HTR-8/SVneo (cell line): ENCODE measurements around the gene BECN2.
"Not testable (repeated sequence)": the region's sequence is repeated elsewhere in the genome, so short reads cannot be mapped to it uniquely, and the experiment has no call there.

Experiments used
- DNase-seq: peaks from one replicate; pipeline ENCODE4 v3.0.0; 2011; ENCODE audit warnings: low spot score, mixed read lengths; ENCODE audit not compliant: insufficient read length
- FAIRE-seq: peaks from 2 replicates; lab custom pipeline; 2011; peaks lifted over from hg19 to GRCh38; lab: Jason Lieb, UNC

The BECN2 gene

GRCh38 chr1:241976229-241976628 lies 18.7 kb downstream of the BECN2 start:
- DNase-seq (no peak), FAIRE-seq (no peak)

DNA sequence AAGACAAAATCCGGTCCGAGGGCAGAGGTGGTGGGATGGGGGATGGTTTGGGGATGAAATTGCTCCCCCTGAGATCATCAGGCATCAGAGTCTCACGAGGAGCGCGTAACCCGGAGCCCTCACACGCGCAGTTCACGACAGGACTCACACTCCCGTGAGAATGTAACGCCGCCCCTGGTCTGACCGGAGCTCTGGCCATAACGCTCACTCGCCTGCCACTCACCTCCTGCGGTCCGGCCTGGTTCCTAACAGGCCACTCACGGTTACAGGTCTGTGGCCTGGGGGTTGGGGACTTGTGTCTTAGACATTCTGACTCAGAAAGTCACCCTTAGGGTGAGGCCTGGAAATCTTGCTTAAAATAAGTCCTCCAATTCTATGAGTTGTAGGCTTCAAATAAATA lies 21.5 kb downstream of the BECN2 start:
- no peak for FAIRE-seq
- DNase-seq, result no peak

GRCh38 chr1:241979926-241980325 lies 22.4 kb downstream of the BECN2 start:
- FAIRE-seq (no peak), DNase-seq (no peak)

GRCh38 chr1:241985787-241986186 lies 28.2 kb downstream of the BECN2 start:
- peak; percentile 54 for DNase-seq
- FAIRE-seq, result no peak

DNA sequence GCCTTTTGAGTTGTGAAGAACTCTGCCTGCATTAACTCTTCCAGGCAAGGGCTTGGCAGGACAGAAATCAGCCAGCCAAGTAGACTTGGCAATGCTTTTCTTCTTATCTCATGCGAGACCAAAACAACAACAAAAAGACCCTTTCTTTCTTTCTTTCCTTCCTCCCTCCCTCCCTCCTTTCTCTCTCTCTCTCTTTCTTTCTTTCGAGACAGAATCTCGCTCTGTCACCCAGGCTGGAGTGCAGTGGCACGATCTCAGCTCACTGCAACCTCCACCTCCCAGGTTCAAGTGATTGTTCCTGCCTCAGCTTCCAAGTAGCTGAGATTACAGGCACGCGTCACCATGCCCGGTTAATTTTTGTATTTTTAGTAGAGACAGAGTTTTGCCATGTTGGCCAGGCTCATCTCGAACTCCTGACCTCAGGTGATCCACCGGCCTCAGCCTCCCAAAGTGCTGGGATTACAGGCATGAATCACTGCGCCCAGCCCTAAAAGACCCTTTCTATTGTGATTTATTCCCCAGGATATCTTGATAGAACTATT lies 30.9 kb downstream of the BECN2 start:
- FAIRE-seq, DNase-seq: not testable (repeated sequence)

DNA sequence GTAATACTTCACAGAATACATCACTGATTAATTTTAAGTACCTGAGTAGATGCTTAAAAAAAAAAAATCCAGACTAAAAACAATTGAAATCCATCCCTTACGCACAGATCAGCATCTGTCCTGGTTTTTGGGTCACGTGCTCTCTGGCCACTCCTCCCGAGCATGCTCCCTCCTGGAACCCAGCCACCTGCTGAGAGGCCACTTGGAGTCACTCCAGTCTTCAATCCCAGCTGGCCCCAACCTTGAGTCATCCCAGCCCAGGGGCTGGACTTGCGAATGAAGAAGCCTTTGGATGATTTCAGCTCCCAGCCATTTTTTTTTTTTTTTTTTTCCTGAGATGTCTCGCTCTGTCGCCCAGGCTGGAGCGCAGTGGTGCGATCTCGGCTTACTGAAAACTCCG lies 32.5 kb downstream of the BECN2 start:
- peak; percentile 87 for DNase-seq
- FAIRE-seq, result no peak

GRCh38 chr1:241992734-241993133 lies 35.2 kb downstream of the BECN2 start:
- FAIRE-seq (no peak), DNase-seq (no peak)

GRCh38 chr1:241994171-241994570 lies 36.6 kb downstream of the BECN2 start:
- no peak for FAIRE-seq
- no peak for DNase-seq

DNA sequence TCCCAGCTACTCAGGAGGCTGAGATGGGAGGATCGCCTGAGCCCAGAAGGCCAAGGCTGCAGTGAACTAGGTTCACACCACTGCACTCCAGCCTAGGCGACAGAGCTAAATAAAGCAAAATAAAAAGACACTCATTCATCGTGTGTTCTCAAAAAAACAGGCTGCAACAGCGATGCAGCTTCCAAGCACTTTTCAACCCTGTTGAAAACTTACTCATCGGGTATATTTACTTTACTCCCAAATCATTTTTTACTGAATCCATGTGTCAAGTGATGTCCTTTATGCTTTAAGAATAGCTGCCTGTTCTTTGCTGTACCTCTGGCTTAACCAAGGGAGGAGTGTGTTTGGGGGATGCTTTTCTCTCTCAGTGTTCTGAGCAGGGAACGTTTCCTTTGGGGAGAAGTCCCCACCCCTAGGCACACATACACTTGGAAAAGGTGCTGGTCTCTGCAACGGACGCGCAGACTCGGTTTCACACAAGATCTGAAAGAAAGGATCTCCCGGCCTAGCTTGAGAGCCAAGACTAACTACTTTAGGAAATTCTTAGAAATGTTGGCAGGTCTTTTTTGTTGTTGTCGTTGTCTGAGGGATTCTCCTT lies 39.9 kb downstream of the BECN2 start:
- no peak for FAIRE-seq
- no peak for DNase-seq

DNA sequence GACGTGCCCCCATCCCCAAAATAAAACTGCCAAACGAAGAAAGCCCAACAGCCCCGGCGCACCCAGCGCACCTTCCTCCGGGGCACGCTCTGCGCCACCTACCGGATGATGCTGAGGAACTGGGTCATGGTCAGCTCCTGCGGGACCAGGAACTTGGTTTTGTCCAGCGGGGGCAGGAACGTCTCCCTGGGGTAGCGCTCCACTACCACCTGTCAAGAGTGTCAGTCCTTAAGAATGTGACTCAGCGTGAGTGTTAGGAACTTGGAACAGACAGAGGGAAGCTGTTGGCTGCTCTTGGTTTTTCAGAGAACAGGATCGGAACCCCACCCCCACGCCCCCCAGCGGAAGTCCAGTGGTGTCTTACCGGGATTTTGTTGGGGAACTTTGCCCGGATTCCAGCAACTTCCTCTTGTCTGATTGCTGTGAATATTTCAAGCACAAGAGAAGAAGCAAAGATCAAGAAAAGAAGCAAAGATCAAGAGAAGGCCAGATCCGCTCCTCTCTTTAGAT lies 40.9 kb downstream of the BECN2 start:
- DNase-seq (peak; percentile 80), FAIRE-seq (no peak)

DNA sequence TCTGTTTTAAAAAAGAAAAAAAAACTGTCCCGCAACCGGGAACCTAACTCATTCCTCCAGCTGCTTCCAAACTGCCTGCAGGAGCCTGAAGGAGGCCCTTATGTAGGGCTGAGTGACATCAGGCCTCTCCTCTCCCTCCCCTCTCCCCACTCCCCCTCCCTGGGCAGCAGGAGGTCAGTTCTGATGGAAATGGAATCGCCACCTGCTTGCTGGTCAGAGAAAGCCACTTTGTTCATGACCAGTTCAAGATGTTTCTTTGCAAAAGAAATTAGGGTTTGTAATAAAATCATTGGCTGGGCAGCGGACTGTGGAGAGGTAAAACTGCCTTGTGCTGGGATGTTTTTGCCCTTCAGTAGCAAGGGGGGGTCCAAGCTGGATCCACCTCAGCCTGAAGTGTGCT lies 41.5 kb downstream of the BECN2 start, which contains the start of gene MAP1LC3C:
TSS of gene MAP1LC3C (minus strand) at position 73 of the 400 bp plus-strand sequence. CDS start 90 bp downstream, outside the sequence.
- FAIRE-seq, result no peak

GRCh38 chr1:242000434-242000833 lies 42.9 kb downstream of the BECN2 start:
- FAIRE-seq (no peak), DNase-seq (no peak)

More for the DNA sequence above, 41.5 kb downstream of the BECN2 start, which contains the start of gene MAP1LC3C:
- DNase-seq, result no peak

DNA sequence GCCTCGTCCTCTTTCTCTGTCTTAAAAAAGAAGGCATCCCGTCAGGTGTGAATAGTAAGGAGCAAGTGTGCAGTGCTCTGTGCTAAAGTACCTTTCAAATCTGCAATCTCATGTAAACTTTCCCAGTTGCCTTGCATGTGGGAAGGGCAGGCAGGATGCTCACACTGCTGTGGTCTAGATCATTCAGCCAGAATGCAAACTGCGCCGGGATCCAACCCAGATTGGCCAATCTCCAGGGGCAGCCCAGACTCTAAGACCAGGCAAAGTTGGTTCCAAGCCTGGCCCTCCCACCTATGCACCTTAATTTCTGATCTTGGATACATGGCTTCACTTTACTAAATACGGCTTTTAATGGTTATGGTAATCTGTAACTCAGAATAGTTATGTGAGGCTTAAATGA lies 44.5 kb downstream of the BECN2 start:
- FAIRE-seq (no peak), DNase-seq (no peak)

DNA sequence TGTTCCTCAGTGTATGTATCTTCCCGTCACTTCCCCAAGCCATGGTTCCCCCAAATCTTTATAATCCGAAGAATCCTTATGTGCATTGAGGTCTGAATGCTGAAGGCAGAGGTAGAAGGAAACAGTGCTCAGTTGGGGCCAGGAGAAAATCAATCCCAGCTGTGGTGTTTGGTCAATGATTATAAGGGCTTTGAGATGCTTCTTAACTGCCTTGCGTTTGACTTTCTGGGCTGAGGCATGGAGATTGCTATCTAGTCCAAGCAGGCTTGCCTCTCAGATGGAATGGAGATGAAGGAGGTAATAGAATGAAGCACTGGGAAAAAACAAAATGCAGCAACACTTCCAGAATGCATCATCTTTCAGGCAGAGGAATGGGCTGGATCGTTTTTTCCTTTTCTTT lies 44.9 kb downstream of the BECN2 start:
- DNase-seq (no peak), FAIRE-seq (no peak)

DNA sequence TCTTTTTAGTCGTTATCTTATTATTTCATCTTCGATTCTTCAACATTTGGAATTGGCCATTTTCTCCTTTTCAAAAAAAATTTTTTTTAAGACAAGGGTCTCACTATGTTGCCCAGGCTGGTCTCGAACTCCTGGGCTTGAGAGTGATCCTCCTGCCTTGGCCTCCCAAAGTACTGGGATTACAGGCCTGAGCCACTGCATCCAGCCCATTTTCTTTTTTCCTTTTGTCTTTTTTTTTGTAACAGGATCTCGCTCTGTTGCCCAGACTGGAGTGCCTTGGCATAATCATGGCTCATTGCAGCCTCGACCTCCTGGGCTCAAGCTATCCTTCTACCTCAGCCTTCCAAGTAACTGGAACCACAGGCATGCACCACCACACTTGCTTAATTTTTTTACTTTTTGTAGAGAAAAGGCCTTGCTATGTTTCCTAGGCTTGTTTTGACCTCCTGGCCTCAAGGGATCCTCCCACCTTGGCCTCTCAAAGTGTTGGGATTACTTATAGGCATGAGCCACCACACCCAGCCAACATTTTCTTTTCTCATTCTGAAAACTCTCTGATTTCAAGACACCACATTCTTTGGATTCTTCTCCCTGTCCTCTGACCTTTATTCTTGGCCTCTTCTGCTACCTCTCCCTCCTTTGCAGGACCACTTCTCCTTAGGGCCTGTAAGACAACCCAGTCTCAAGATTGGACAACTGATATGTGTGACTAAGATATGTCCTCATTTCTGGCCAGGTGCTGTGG lies 47.4 kb downstream of the BECN2 start:
- DNase-seq (no peak), FAIRE-seq (no peak)

GRCh38 chr1:242005866-242006535 lies 48.4 kb downstream of the BECN2 start:
- DNase-seq (no peak), FAIRE-seq (no peak)

DNA sequence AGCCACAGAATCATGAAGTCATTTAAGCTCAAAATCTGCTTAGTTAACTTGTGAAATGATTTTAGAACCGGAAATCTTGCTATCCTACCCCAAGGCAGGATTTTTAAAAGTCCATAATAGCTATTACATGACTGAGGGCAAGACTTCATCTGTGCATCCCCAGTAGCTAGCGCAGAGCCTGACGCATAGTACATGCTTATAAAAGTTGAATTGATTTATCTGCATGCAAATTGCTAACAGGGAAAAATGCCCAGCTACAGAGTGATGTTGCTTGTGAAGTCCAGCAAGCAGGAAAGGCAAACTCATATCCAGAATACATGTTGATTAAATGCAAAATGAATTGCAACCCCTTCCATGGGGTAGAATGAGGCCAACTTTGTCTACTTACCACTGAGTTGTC lies 49.4 kb downstream of the BECN2 start:
- no peak for DNase-seq
- no peak for FAIRE-seq
